GM10266 (cell line): Measurements from ENCODE around the gene NEK8.

ENCODE experiments used
- DNase-seq: peaks from one replicate; pipeline ENCODE4 v3.0.0; 2012; ENCODE audit errors: extremely low spot score
- TF ChIP-seq, protein P1 (sequence below): IDR thresholded peaks from 2 replicates; pipeline ENCODE4 v1.5.1; 2012; ENCODE audit warnings: mild to moderate bottlenecking, low read depth; ENCODE audit not compliant: control insufficient read depth, insufficient read depth; ENCODE audit errors: missing control alignments

NEK8 gene

DNA sequence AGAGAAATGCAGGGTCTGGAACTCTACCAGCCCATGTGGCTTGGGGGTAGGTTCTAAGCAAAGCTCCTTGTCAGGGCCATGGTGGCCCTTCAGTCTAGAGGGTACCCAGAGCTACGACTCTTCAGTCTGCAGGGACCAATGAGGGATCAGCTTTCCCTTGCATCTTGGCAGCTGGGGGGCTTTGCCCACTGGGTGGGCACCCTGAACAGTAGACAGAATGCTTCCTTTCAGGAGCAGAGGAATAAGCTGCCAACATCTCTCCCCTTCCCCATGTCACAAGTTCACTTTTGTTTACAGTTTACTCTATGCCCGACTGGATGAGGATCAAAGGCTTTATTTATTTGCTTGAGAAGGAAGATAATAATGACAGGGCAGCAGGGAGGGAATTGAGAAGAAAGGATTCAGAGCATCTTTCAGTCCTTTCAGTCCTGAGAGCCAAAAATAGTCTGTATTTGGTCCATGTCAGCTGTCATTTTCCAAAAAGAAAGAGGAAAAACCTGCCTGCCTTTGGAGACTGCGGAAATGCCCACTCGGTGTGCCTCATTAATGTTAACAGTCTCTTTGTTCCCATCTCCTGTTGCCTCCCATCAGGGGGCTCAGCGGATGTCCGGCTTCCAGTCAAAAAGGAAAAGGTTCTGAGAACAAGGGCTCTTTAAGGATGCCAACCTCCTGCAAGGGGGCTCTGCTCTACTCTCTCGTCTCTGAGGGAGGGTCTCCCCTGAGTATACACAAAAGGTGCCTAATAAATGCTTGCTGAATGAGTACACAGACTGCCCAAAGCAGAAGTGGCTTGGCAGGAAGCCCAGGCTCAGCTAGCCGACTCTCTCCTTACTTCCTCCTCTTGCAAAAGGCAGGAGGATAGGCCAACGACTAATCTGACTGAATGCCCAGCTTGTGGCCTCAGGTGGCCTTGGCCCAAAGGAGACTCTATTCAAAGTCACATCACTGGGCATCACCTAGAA is 32.3 kb downstream of the NEK8 start:
- no peak for DNase-seq
- TF ChIP-seq, protein P1, sequence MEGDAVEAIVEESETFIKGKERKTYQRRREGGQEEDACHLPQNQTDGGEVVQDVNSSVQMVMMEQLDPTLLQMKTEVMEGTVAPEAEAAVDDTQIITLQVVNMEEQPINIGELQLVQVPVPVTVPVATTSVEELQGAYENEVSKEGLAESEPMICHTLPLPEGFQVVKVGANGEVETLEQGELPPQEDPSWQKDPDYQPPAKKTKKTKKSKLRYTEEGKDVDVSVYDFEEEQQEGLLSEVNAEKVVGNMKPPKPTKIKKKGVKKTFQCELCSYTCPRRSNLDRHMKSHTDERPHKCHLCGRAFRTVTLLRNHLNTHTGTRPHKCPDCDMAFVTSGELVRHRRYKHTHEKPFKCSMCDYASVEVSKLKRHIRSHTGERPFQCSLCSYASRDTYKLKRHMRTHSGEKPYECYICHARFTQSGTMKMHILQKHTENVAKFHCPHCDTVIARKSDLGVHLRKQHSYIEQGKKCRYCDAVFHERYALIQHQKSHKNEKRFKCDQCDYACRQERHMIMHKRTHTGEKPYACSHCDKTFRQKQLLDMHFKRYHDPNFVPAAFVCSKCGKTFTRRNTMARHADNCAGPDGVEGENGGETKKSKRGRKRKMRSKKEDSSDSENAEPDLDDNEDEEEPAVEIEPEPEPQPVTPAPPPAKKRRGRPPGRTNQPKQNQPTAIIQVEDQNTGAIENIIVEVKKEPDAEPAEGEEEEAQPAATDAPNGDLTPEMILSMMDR: no peak

DNA sequence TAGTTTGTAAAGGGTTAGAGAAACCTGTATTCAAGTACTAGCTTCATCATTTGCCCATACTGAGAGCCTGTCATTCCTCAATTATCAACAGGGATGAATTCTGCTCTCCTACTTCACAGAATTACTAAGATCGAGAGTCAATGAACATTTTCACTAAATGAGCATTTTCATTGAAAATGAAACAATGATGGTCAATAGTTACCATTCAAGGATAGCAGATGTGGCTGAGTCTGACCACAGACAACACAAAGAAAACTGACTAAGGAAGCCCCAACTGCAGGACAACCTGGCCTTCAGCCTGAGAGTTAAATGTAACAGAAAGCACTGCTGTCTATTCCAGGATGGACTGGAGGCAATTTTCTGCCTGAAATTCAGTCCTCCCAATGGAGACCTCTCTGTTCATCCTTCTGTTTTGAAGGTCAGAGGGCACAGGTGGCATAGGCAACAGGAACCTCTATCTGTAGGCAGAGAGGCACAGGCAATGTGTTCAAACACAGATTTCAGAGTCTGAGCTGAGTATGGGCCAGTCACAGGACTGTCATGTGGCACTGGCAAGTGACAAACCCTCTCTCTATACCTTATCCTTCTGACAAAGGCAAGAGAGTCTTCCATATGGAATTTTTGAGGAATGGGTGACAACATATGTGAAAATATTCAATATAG is 34.7 kb downstream of the NEK8 start:
- peak; percentile 64 for DNase-seq
- TF ChIP-seq, protein P1: peak; percentile 24

DNA sequence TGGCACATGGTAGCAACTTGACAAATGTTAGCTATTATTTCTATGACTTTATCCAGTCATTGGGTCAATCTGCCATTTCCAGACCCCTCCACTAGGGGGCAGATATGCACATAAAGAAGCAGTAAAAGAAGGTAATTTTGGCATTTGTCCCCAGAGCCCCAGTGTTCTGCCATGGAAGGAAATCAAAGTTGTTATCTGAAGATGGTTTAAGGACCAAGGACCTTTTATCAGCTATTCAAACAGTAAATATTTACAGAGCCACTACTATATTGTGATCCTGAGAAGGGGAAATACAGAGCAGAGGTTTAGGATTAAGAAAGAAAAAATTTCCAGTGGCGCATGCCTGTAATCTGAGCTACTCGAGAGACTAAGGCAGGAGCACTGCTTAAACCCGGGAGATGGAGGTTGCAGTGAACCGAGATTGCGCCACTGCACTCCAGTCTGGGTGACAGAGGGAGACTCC is 35.2 kb downstream of the NEK8 start:
- DNase-seq: peak; percentile 69

DNA sequence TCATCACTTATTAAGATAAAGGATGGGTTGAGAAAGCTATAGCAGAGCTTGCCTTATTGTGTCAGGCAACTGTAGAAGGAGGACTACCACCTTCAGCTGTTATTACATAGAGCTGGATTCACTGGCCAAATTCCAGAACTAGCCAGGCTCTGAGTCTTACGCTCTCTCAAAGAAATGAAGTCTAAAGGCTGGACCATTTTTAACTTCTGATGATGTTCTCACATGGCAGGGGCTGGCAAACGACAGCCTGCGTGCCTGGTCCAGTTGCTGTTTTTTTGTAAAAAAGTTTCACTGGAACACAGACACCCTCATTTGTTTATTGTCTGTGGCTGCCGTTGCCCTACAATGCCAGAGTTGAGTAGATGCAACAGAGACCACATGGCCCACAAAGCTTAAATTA is 36.5 kb downstream of the NEK8 start:
- TF ChIP-seq, protein P1: no peak
- no peak for DNase-seq

More for the DNA sequence above, 35.2 kb downstream of the NEK8 start:
- TF ChIP-seq, protein P1: peak; percentile 82

DNA sequence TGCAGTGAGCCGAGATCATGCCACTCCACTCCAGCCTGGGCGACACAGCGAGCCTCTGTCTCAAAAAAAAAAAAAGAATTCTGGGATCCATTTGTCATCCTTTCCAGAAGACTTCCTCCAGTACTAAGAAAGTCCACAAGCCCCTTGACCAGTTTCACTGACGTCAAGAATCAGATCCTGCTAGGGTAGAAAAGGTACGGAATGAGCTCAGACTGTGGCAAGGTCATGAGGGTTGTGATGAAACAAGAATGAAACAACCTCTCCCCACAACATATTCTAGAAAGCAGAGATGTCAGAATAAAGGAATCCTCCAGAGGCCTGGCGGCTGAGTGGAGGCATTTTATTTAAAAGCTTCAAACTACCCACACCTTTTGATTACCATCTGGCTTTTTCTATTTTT is 45.1 kb downstream of the NEK8 start:
- DNase-seq: no peak
- TF ChIP-seq, protein P1: no peak

DNA sequence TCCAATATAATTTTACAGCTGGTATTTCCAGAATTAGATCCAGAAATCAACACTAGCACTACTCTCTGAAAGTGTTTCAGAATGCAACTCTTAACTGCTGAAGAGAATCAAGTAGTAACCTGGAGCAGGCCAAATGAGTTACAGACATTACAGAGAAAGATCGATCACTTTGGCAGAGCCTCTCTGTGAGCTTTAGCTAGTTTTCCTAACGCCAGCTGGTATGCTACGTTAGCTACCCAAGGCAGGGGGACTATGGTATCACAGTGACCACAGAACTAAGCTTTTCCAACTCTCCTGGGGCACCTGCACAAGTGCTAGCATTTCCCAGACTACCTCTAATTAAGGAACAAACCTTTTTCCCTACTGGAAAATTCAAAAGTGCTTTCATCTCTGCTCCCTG is 45.6 kb downstream of the NEK8 start:
- DNase-seq: no peak
- TF ChIP-seq, protein P1: no peak
